Breast epithelium (tissue), 4 donors: ENCODE measurements around the gene HIP1. TPM values are rescaled to one million over a fixed set of nuclear protein-coding genes. Genes with fewer than 3 reads are reported as not detected.
"Not testable (repeated sequence)": the region's sequence is repeated elsewhere in the genome, so short reads cannot be mapped to it uniquely, and the experiment has no call there.

Experiments used
- DNase-seq, 2 donors: peaks; one replicate each; pipeline ENCODE4 v3.0.0-alpha.2; 2019; ENCODE audit warnings: low spot score in 2 of 2
- H3K27ac ChIP-seq, 2 donors: fragments of 200-600 bp; sonication (generic) in 1 of 2; one replicate each; pipeline ENCODE4 v1.5.1; 2016 to 2019; ENCODE audit warnings: mild to moderate bottlenecking in 1 of 2
- H3K27me3 ChIP-seq, 2 donors: fragments of 200-600 bp; sonication (generic) in 1 of 2; one replicate each; pipeline versions ENCODE4 v1.5.1 to v1.6.0; 2017 to 2019; ENCODE audit warnings: control low read depth in 1 of 2, mild to moderate bottlenecking in 1 of 2
- H3K36me3 ChIP-seq: fragments of 200-600 bp; one replicate; pipeline ENCODE4 v1.5.1; 2019
- H3K4me1 ChIP-seq, 2 donors: fragments of 200-600 bp; sonication (generic); one replicate each; pipeline ENCODE4 v1.5.1; 2016 to 2019; ENCODE audit warnings: control low read depth in 1 of 2
- H3K4me3 ChIP-seq, 3 donors: fragments of 200-600 bp; sonication (generic); 1 replicate in 2 of 3; 2 replicates in 1 of 3; pipeline ENCODE4 v1.5.1; 2016 to 2019; ENCODE audit warnings: mild to moderate bottlenecking in 3 of 3, moderate library complexity in 2 of 3
- H3K9me3 ChIP-seq, 2 donors: fragments of 200-600 bp; sonication (generic) in 1 of 2; one replicate each; pipeline ENCODE4 v1.5.1; 2016 to 2019; ENCODE audit warnings: control low read depth in 1 of 2
- POLR2A ChIP-seq: fragments of 450-650 bp; IDR thresholded peaks from one replicate; pipeline ENCODE4 v1.6.1; 2016; ENCODE audit warnings: antibody characterized with exemption, mild to moderate bottlenecking, moderate library complexity
- POLR2AphosphoS5 ChIP-seq, 3 donors: sonication (generic); formaldehyde crosslinking; IDR thresholded peaks; one replicate each; pipeline ENCODE4 v1.6.1; 2017; ENCODE audit warnings: antibody characterized with exemption in 3 of 3
- intact Hi-C: fragments of 100-400 bp; cut with DNase I; formaldehyde crosslinking; loops from one replicate; pipeline ENCODE4 v1.15.1; 2023; ENCODE audit warnings: low total_unique reads
- total RNA-seq, 3 donors: library from RNA; depleted of rRNA; stranded (reverse); fragments of >200 nt; gene quantifications; one replicate each; pipeline ENCODE4 v1.1.0, GENCODE V29; 2016
- TF ChIP-seq, protein P1 (sequence below), 3 donors: fragments of 450-650 bp; IDR thresholded peaks; one replicate each; pipeline ENCODE4 v1.5.1; 2016 to 2017; ENCODE audit warnings: antibody characterized with exemption in 3 of 3, mild to moderate bottlenecking in 3 of 3, moderate library complexity in 3 of 3

HIP1 gene
- total RNA-seq, 3 donors from 2014 or later: 20.6 to 24.6 (median 23.8) TPM

DNA sequence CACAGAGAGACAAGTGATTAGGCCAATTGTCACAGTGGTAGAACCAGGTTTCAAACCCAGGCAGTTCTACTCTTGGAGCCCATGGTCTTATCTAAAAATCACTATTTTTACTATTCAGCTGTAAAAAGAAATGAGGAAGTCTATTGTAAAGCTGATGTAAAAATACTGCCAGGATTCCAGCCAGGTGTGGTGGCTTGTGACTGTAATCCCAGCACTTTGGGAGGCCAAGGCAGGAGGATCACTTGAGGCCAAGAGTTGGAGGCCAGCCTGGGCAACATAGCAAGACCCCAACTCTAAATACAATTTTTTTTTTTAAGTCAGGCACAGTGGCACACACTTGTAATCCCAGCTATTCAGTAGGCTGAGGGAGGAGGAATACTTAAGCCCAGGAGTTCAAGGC is 40.4 kb downstream of the HIP1 start:
- no peak overlapping the region for H3K27ac ChIP-seq
- H3K4me1 ChIP-seq: no peaks in the 10 kb centered on the region
- no peaks in the 10 kb centered on the region for H3K9me3 ChIP-seq
- no peak for DNase-seq
- intact Hi-C loops: no loop called here
- TF ChIP-seq, protein P1, sequence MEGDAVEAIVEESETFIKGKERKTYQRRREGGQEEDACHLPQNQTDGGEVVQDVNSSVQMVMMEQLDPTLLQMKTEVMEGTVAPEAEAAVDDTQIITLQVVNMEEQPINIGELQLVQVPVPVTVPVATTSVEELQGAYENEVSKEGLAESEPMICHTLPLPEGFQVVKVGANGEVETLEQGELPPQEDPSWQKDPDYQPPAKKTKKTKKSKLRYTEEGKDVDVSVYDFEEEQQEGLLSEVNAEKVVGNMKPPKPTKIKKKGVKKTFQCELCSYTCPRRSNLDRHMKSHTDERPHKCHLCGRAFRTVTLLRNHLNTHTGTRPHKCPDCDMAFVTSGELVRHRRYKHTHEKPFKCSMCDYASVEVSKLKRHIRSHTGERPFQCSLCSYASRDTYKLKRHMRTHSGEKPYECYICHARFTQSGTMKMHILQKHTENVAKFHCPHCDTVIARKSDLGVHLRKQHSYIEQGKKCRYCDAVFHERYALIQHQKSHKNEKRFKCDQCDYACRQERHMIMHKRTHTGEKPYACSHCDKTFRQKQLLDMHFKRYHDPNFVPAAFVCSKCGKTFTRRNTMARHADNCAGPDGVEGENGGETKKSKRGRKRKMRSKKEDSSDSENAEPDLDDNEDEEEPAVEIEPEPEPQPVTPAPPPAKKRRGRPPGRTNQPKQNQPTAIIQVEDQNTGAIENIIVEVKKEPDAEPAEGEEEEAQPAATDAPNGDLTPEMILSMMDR (IDR thresholded peaks at IDR 0.05): no peak
- no peak for TF ChIP-seq POLR2A
- H3K36me3 ChIP-seq: no peaks in the 10 kb centered on the region
- no peaks in the 10 kb centered on the region for H3K27me3 ChIP-seq
- H3K4me3 ChIP-seq: no peak overlapping the region

DNA sequence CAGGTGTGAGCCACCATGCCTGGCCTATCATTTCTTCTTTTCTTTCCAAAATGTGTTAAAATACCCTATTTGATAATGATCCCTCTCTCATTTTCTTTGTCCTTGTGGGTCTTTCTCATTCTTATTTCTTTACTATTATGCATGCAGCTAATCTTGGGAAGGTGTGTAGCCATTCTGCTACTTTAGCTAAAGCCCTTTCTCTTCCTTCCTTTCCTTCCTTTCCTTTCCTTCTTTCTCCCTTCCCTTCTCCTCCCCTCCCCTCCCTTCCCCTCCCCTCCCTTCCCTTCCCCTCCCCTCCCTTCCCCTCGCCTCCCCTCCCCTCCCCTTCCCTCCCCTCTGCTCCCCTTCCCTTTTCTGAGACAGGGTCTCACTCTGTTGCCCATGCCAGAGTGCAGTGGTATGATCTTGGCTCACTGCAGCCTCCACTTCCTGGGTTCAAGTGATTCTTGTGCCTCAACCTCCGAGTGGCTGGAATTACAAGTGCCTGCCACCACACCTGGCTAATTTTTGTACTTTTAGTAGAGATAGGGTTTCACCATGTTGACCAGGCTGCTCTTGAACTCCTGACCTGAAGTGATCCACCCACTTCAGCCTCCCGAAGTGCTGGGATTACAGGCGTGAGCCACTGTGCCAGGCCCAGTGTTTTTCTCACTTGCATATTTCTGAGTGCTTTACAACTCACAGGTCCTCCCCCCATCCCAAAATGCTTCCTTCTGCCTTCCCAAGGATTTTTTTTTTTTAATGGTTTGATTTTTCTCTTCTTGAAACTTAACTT is 42.3 kb downstream of the HIP1 start:
- intact Hi-C loops: no loop called here
- no peaks in the 10 kb centered on the region for H3K9me3 ChIP-seq
- no peak overlapping the region for H3K27ac ChIP-seq
- no peaks in the 10 kb centered on the region for H3K36me3 ChIP-seq
- H3K4me3 ChIP-seq: no peak overlapping the region
- no peaks in the 10 kb centered on the region for H3K27me3 ChIP-seq
- TF ChIP-seq POLR2A: no peak
- TF ChIP-seq, protein P1 (IDR thresholded peaks at IDR 0.05): no peak
- no peak for TF ChIP-seq POLR2AphosphoS5 (IDR thresholded peaks at IDR 0.05)
- H3K4me1 ChIP-seq: no peaks in the 10 kb centered on the region
- DNase-seq: no peak

DNA sequence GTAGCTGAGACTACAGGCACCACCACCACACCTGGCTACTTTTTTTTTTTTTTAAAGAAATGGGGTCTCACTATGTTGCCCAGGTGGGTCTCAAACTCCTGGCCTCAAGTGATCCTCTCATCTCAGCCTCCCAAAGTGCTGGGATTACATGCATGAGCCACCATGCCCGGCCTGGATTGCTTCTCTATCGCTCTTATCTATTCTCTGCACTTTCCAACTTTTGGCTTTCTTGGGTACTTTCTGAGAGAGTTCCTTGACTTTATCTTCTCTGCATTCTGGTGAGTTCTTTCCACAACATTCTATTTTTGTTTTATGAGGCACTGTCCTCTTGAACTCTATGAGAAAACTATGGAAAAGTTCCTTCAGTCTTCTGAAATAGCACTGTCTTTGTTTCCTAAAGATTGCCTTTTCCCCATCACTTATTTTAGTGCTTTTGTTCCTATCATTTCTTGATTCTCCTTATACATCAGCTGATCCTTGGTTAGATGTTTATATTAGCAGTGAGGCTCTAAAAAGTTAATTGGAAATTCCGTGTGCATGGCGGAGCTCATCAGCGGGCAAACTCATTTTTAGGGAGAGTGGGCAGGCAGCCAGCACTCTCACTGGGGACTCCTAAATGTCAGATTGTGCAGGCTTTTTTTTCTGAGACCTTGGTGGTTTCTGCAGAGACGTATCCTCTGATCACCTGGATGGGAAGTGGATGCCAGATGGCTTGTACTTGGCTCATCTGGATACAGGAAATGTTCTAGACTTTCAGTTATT is 43.9 kb downstream of the HIP1 start:
- TF ChIP-seq POLR2AphosphoS5 (IDR thresholded peaks at IDR 0.05) (no peak), POLR2A (no peak)
- TF ChIP-seq, protein P1 (IDR thresholded peaks at IDR 0.05): no peak
- DNase-seq: no peak
- Histone ChIP-seq H3K36me3 (no peaks in the 10 kb centered on the region), H3K4me1 (no peaks in the 10 kb centered on the region), H3K4me3 (no peak overlapping the region), H3K27ac (no peak overlapping the region), H3K9me3 (no peaks in the 10 kb centered on the region), H3K27me3 (no peaks in the 10 kb centered on the region)
- intact Hi-C loops: no loop called here

DNA sequence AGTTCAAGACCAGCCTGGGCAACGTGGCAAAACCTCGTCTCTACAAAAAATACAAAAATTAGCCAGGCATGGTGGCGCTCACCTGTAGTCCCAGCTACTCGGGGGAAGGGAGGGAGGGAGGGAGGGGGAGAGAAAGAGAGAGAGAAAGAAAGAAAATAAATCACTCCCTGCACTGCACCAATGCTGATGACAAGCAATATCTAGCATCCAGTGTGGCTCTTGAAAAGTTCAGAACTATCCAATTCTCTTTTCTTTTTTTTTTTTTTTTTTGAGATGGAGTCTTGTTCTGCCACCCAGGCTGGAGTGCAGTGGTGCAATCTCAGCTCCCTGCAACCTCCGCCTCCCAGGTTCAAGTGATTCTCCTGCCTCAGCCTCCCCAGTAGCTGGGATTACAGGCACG is 45.1 kb downstream of the HIP1 start:
- H3K4me3 ChIP-seq, intact Hi-C loops, H3K36me3 ChIP-seq, H3K4me1 ChIP-seq, H3K9me3 ChIP-seq, H3K27me3 ChIP-seq, H3K27ac ChIP-seq, DNase-seq: not testable (repeated sequence)

DNA sequence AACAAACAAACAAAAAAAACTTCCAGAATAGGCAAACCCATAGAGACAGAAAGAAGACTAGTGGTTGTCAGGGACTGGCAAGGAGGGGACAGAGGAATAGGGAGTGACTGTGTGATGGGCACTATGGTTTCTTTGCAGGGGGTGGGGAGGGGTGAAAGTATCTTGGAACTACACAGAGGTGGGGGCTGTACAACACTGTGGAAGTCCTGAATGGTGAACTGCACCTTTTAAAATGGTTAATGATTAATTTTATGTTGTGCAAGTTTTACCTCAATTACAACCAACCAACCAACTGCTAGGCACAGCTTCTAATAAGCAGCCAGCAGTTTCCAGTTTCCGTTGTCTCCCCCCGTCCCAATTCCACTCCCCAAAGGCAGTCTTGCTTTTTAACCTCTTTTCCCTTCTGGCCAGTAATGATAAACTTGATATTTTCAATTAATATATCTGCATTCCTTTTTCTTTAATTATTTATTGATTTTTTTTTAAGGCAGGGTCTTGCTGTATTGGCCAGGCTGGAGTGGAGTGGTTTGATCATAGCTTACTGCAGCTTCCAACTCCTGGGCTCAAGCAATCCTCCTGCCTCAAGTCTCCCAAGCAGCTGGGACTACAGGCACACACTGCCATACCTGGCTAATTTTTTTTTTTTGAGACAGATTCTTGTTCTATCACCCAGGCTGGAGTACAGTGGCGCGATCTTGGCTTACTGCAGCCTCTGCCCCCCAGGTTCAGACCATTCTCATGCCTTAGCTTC is 46.8 kb downstream of the HIP1 start:
- intact Hi-C loops: no loop called here
- Histone ChIP-seq H3K27me3 (no peaks in the 10 kb centered on the region), H3K4me1 (no peaks in the 10 kb centered on the region), H3K36me3 (no peaks in the 10 kb centered on the region), H3K27ac (no peak overlapping the region), H3K9me3 (no peaks in the 10 kb centered on the region), H3K4me3 (no peak overlapping the region)
- no peak for DNase-seq
- TF ChIP-seq, protein P1 (IDR thresholded peaks at IDR 0.05): no peak
- TF ChIP-seq POLR2A (no peak), POLR2AphosphoS5 (IDR thresholded peaks at IDR 0.05) (no peak)
